ENCODE results near the gene SGSM1.

DNA sequence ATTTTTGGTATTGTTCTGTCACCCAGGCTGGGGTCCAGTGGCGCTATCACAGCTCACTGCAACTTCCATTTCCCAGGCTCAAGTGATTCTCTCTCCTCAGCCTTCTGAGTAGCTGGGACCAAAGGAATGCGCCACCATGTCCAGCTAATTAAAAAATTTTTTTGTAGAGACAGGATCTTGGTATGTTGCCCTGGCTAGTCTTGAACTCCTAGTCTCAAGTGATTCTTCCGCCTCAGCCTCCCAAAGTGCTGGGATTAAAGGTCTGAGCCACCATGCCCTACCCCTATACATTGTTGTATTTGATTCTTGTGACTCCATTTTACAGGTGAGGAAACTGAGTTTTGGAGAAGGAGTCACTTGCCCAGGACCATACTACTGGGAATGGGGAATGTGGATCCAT is 158.4 kb downstream of the SGSM1 start:
- TF ChIP-seq POLR2A (IDR thresholded peaks at IDR 0.05) (no peak), CTCF (IDR thresholded peaks at IDR 0.05) (no peak)
